ENCODE results near the gene PNPLA6. TPM values are rescaled to one million over a fixed set of nuclear protein-coding genes. Genes with fewer than 3 reads are reported as not detected.

PNPLA6 gene
- total RNA-seq, 4 donors from 2014 or later, result 32.4 to 75.4 (median 53.3) TPM

GRCh38 chr19:7506385-7507328, 28.9 kb upstream of the PNPLA6 start:
- TF ChIP-seq, protein P1, sequence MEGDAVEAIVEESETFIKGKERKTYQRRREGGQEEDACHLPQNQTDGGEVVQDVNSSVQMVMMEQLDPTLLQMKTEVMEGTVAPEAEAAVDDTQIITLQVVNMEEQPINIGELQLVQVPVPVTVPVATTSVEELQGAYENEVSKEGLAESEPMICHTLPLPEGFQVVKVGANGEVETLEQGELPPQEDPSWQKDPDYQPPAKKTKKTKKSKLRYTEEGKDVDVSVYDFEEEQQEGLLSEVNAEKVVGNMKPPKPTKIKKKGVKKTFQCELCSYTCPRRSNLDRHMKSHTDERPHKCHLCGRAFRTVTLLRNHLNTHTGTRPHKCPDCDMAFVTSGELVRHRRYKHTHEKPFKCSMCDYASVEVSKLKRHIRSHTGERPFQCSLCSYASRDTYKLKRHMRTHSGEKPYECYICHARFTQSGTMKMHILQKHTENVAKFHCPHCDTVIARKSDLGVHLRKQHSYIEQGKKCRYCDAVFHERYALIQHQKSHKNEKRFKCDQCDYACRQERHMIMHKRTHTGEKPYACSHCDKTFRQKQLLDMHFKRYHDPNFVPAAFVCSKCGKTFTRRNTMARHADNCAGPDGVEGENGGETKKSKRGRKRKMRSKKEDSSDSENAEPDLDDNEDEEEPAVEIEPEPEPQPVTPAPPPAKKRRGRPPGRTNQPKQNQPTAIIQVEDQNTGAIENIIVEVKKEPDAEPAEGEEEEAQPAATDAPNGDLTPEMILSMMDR (IDR thresholded peaks at IDR 0.05; ENCODE audit: low read depth), result no peak

- TF ChIP-seq, protein P1 (IDR thresholded peaks at IDR 0.05; ENCODE audit: low read depth), result no peak
Measured at GRCh38 chr19:7507884-7508283, 27.6 kb upstream of the PNPLA6 start.

DNA sequence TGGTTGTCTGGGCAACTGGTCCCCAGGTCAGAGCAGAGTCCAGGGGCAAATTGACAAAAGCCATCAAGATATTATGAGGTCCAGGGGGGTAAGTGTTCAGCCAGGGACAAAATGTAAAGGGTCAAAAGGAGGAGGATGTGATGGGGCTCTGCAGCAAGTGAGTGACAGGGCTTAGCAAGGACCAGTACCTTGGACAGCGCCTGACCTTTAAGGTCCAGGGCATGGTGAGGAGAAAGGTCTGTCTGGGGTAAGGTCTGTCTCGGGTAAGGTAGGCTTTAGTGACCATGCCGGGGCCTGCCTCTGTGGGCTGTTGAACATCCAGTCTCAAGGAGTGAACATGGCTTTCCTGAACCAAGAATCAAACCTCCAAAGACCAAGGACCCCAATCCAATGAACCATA, 25.9 kb upstream of the PNPLA6 start:
- TF ChIP-seq, protein P1 (IDR thresholded peaks at IDR 0.05; ENCODE audit: low read depth), result no peak

GRCh38 chr19:7512400-7512851, 23.1 kb upstream of the PNPLA6 start:
- TF ChIP-seq, protein P1 (IDR thresholded peaks at IDR 0.05; ENCODE audit: low read depth), result no peak

DNA sequence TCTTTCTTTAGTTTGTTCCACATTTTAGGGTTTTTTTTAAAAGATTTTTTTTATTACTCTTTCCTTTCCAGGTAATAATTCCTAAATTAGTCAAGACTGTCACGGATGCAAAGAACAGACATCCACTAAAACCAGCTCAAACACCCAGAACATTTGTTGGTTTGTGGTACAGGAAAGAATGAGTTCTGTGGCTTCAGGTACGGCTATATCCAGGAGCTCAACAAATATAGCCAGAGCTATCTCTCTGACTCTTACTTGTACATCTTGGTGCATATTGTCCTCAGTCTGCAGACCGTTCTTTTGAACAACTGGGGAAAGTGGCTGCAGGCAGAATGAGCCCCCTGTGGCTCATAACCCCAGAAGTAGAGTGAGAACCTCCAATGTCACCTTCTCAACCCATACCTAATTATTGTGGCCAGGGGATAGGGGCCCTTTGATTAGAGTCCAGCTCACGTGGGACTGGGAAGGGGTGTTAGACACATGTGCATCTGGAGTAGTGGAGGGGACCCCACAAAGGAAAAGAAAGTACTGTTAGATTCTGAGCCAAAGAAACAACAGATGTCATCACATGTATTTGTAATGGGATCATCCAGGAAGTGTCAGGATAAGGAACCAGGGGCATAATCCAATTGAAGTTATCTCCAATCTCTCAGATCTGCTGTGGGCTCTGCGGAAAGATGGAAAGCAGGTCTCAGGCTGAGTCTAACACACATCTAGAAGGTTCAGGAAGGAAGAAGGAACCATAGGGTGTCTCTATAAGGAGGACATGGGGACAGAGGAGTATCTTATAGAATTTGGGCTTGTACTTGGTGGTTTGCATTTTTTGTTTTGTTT, 21.5 kb upstream of the PNPLA6 start:
- TF ChIP-seq, protein P1 (IDR thresholded peaks at IDR 0.05; ENCODE audit: low read depth), result no peak

DNA sequence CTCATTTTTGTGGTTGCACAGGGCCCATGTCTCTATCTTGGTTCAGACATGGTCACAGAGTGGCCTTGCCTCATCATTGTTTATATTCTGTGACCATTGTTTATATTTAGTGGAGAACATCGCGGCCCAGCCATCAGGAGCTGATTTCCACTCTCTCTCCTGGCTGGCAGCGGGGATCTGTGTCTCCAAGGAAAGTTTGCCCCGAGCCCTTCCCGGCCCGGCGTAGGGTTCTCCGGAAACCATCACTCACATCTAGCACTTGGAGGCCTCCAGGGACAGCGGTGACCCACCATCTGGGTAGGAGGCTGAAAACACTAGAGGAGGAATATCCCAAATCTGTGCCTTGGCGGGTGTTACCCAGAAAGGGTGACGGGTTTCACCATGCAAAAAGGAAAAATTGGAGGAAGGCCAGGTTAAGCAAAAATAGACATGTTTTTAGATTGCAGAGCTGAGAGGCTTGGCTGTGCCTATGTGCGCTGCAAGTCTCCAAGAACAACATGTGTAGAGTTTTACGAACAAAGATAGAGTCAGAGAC, 20.3 kb upstream of the PNPLA6 start:
- TF ChIP-seq, protein P1 (IDR thresholded peaks at IDR 0.05; ENCODE audit: low read depth), result no peak
